Bronchial epithelial cell (primary cell): ENCODE measurements around the gene PARD6G. TPM values are rescaled to one million over a fixed set of nuclear protein-coding genes. Genes with fewer than 3 reads are reported as not detected.

ENCODE experiments used
- DNase-seq: peaks from one replicate; pipeline ENCODE4 v3.0.0-alpha.2; 2010; ENCODE audit warnings: low read depth
- FAIRE-seq: peaks from 2 replicates; lab custom pipeline; 2011; peaks lifted over from hg19 to GRCh38; lab: Jason Lieb, UNC
- H3K27me3 ChIP-seq: 2 replicates; pipeline ENCODE4 v1.5.1; 2011; ENCODE audit warnings: low read length; ENCODE audit not compliant: control insufficient read depth, insufficient read depth
- H3K36me3 ChIP-seq: 2 replicates; pipeline ENCODE4 v1.5.1; 2011; ENCODE audit warnings: low read length; ENCODE audit not compliant: control insufficient read depth, insufficient read depth
- H3K4me3 ChIP-seq: 2 replicates; pipeline ENCODE4 v1.5.1; 2011; ENCODE audit warnings: mild to moderate bottlenecking, low read depth, low read length, control low read depth
- total RNA-seq: library from RNA; depleted of rRNA; stranded (reverse); fragments of >200 nt; gene quantifications from 2 replicates; pipeline ENCODE4 v1.2.1, GENCODE V29; 2014
- TF ChIP-seq, protein P1 (sequence below): IDR thresholded peaks from 2 replicates; pipeline ENCODE4 v1.5.1; 2011; ENCODE audit warnings: mild to moderate bottlenecking, moderate library complexity, low read length, control low read depth, inconsistent platforms; ENCODE audit not compliant: insufficient read depth, severe bottlenecking

PARD6G gene
- total RNA-seq, 1 donor from 2014 or later: 13.2 TPM

DNA sequence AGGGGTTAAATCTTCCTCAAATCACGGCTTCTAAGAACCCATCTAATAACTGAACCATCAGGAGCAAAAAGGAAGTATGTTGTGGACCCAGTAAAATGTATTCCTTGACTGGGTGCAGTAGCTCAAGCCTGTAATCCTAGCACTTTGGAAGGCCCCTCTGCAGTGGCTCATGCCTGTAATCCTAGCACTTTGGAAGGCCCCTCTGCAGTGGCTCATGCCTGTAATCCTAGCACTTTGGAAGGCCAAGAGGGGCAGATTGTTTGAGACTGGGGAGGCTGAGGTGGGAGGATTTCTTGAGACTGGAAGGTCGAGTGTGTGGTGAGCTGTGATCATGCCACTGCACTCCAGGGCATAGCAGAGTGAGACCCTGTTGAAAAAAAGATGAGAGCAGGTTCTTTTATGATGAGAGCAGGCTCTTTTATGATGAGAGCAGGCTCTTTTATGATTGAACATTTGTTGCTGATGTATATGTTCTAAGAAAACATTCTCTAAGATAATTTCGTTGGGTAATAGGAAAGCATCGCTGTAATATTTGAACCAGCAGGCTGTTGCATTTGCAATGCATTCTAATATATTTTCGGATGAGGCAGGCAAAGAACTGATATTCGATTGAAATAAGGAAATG is 3.5 kb upstream of the PARD6G start:
- no peak overlapping the region for H3K4me3 ChIP-seq
- no peak for DNase-seq
- no peaks in the 10 kb centered on the region for H3K27me3 ChIP-seq
- TF ChIP-seq, protein P1, sequence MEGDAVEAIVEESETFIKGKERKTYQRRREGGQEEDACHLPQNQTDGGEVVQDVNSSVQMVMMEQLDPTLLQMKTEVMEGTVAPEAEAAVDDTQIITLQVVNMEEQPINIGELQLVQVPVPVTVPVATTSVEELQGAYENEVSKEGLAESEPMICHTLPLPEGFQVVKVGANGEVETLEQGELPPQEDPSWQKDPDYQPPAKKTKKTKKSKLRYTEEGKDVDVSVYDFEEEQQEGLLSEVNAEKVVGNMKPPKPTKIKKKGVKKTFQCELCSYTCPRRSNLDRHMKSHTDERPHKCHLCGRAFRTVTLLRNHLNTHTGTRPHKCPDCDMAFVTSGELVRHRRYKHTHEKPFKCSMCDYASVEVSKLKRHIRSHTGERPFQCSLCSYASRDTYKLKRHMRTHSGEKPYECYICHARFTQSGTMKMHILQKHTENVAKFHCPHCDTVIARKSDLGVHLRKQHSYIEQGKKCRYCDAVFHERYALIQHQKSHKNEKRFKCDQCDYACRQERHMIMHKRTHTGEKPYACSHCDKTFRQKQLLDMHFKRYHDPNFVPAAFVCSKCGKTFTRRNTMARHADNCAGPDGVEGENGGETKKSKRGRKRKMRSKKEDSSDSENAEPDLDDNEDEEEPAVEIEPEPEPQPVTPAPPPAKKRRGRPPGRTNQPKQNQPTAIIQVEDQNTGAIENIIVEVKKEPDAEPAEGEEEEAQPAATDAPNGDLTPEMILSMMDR: no peak
- H3K36me3 ChIP-seq: no peaks in the 10 kb centered on the region
- no peak for FAIRE-seq

DNA sequence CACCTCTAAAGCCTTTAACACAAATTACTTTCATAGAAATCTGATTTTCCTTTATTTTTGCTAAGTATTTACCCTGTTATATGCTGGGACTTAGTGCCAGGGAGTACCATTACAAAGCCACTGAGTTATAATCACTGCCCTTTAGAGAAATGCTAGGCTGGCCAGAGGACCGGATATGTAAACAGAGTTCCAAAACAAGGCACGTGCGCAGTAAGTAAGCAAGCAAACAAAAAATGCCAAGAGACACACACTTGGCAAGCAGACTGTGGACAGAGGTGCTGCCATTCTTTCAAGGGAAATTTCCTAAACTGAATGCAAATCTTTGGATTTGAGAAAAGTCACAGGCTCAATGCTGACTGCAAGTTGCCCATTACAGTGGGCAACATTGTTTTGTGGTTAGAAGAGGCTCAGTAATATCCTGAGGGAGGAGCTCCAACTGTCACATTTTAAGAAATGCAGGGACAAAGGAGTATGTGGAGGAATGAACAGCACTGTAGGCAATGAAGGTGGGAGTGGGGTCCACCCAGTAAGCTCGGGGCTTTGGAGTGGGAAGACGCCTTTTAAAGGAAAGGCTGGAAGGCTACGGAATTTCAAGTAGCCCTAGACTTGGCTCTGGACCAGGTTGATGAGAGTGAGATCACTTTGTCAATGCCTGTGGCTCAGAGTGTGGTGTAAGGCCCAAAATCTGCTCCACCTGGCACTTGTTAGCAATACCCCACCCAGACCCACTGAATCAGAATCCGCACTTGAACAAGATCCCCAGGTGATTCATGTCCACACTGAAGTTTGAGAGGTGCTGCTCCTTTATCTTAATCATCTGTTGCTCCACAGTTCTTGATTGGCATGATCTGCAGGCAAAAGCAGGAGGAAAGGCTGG is 2.1 kb upstream of the PARD6G start:
- Histone ChIP-seq H3K4me3 (no peak overlapping the region), H3K27me3 (no peaks in the 10 kb centered on the region), H3K36me3 (peaks cover 3% of the 10 kb centered on the region)
- DNase-seq: peak; percentile 98
- TF ChIP-seq, protein P1: no peak
- peak; percentile 99 for FAIRE-seq

DNA sequence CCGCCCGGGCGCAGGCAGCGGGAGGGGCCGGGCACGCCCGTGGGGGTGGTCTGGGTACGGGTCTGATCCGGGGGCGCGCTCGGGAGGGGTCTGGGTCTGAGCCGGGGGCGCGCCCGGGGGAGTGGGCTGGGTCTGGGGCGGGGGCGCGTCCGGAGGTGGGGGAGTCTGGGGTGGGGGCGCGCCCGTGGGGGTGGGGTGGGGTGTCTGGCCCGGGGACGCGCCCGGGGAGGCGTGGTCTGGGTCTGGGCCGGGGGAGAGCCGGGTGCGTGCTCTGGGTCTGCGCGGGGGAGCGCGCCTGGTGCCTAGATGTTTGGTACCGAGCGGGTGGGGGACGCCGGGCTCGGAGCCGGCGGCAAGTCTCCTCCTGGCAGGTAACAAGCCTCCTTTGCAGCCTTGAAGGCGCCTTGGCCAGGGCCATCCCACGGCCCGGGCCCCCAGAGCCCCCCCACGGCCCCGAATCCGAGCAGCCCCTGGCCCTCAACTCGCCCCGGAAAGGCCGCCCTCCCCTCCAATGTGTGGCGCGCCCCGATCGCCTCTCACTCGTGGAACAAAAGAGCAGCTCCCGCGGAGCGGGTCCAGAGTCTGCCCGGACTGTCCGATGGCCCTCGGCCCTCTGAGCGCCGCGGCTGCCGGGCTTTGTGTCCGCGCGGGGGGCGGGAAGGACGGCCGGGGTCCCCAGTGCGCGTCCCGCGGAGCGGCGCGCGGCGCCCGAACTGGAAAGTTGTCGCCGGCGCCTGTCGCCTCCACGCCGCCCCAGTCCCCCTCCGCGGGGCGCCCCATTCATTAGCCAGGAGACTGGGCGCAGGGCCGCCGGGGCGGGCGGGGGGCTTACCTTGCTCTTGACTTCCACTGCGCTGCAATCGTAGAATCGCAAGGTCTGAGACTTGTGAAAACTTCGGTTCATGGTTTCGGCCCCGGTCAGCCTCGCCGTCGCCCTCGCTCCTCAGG is 595 bp downstream of the PARD6G start:
- DNase-seq: peak; percentile 40
- Histone ChIP-seq H3K27me3 (no peaks in the 10 kb centered on the region), H3K36me3 (peaks cover 7% of the 10 kb centered on the region), H3K4me3 (peak overlapping the region; percentile 75)
- TF ChIP-seq, protein P1: no peak
- FAIRE-seq: no peak

DNA sequence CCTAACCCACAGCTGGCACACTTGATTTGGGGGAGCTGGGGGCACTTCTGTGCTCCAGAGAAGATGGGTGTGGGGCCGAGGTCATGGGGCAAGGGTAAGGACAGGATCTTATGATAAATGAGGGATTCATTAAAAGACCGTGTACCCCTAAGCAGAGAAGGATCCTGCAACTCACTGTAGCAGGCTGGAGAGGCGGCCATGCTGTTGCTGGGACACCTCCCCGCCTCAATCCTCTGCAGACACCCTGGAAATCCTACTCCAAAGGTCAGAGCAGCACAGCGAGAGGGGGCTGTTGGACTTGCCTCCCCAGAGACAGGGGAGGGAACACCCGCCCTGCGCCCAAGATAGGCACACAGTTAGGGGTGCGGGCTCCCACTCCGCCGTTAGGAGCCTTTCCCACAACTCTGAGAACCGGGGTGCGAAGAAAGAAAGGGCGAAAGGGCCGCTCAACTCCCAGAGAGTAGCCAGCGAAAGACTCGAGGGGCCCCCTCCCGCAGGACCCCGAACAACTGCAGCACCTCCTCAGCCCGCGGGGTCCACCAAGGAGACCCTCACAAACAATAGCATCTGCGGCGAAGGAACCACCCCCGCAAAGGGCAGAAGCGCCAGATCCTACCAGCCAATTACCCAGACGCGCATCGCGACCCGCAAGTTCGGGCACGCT is 1.4 kb downstream of the PARD6G start:
- FAIRE-seq: no peak
- Histone ChIP-seq H3K4me3 (peak overlapping the region; percentile 75), H3K27me3 (no peaks in the 10 kb centered on the region), H3K36me3 (peaks cover 7% of the 10 kb centered on the region)
- peak; percentile 59 for DNase-seq
- TF ChIP-seq, protein P1: no peak

DNA sequence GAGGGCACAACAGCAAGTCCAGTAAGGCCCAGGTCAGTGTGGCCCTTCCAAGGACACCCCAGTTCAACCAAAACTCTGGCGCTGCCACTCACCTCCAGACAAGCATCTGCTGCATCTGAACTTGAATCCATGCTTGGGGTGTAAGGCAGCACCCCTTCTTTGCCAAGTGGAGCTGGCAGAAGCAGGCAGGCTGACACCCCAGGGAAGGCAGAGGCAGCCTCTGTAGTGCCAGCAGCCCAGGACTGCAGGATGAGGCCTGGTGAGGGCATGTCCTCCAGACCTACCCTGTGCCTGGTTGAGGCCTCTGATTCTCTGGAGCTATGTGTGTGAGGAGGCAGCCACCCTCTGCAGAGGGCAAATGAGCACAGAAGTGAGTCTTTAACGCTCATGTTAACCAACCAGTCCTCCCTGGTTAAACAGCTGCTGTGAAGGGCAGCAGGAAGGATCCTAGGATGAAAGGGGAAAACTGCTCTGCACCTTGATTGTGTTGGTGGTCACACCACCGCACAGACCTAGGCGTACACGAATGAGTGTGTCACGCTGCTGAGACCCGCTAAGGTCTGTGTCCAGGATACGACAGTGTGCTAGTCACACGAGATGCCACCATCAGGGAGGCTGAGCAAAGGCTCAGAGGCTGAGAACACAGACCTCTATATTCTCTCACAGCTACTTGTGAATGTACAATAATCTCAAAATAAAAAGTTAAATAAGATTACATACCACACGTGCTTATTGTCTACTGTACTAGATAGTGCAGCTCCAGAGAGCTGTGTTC is 2.2 kb downstream of the PARD6G start:
- FAIRE-seq (peak; percentile 18), DNase-seq (no peak)
- H3K4me3 ChIP-seq: peak overlapping the region; percentile 75
- TF ChIP-seq, protein P1: no peak
- H3K27me3 ChIP-seq: no peaks in the 10 kb centered on the region
- H3K36me3 ChIP-seq: peaks cover 7% of the 10 kb centered on the region
